GM10266 (cell line): ENCODE measurements around the gene KDM5A.

Experiments used
- DNase-seq: peaks from one replicate; pipeline ENCODE4 v3.0.0; 2012; ENCODE audit errors: extremely low spot score
- CTCF ChIP-seq: IDR thresholded peaks from 2 replicates; pipeline ENCODE4 v1.5.1; 2012; ENCODE audit warnings: mild to moderate bottlenecking, low read depth; ENCODE audit not compliant: control insufficient read depth, insufficient read depth; ENCODE audit errors: missing control alignments

The KDM5A gene

GRCh38 chr12:275812-276211 lies 113.3 kb downstream of the KDM5A start:
- TF ChIP-seq CTCF: no peak
- no peak for DNase-seq

- DNase-seq: no peak
- no peak for TF ChIP-seq CTCF
These were observed 115.7 kb downstream of the KDM5A start for GRCh38 chr12:273382-273781.

- no peak for DNase-seq
- TF ChIP-seq CTCF: no peak
These were observed 116.2 kb downstream of the KDM5A start for GRCh38 chr12:272942-273341.

GRCh38 chr12:271161-271560 lies 118.0 kb downstream of the KDM5A start:
- TF ChIP-seq CTCF: no peak
- DNase-seq: no peak

GRCh38 chr12:269191-269590 lies 119.9 kb downstream of the KDM5A start:
- TF ChIP-seq CTCF: no peak
- no peak for DNase-seq

GRCh38 chr12:268483-268840 lies 120.7 kb downstream of the KDM5A start:
- no peak for TF ChIP-seq CTCF
- DNase-seq: no peak

- DNase-seq: no peak
- TF ChIP-seq CTCF: no peak
These were observed 121.3 kb downstream of the KDM5A start for GRCh38 chr12:267581-268482.
